ENCODE measurements around the gene SDC1.
"Not testable (repeated sequence)": the region's sequence is repeated elsewhere in the genome, so short reads cannot be mapped to it uniquely, and the experiment has no call there.

SDC1 gene

GRCh38 chr2:20196657-20197161, 28.2 kb downstream of the SDC1 start:
- DNase-seq (ENCODE audit: low read depth in 2 of 2), result no peak

GRCh38 chr2:20196053-20196656, 28.8 kb downstream of the SDC1 start:
- no peak for DNase-seq (ENCODE audit: low read depth in 2 of 2)

- DNase-seq (ENCODE audit: low read depth in 2 of 2), result no peak
Observed at GRCh38 chr2:20195431-20196033, 29.4 kb downstream of the SDC1 start.

GRCh38 chr2:20195016-20195411, 29.9 kb downstream of the SDC1 start:
- not testable (repeated sequence) for DNase-seq (ENCODE audit: low read depth in 2 of 2)

- no peak for DNase-seq (ENCODE audit: low read depth in 2 of 2)
Observed at GRCh38 chr2:20194097-20195015, 30.6 kb downstream of the SDC1 start.

GRCh38 chr2:20193185-20193584, 31.7 kb downstream of the SDC1 start:
- DNase-seq (ENCODE audit: low read depth in 2 of 2), result no peak

GRCh38 chr2:20192781-20193180, 32.1 kb downstream of the SDC1 start:
- DNase-seq (ENCODE audit: low read depth in 2 of 2), result no peak

GRCh38 chr2:20191714-20192569, 33.0 kb downstream of the SDC1 start:
- no peak for DNase-seq (ENCODE audit: low read depth in 2 of 2)

GRCh38 chr2:20190876-20191713, 33.8 kb downstream of the SDC1 start:
- DNase-seq (ENCODE audit: low read depth in 2 of 2), result no peak

GRCh38 chr2:20190170-20190569, 34.8 kb downstream of the SDC1 start:
- DNase-seq (ENCODE audit: low read depth in 2 of 2), result no peak

- DNase-seq (ENCODE audit: low read depth in 2 of 2), result no peak
Observed at GRCh38 chr2:20189299-20189931, 35.5 kb downstream of the SDC1 start.

GRCh38 chr2:20188851-20189250, 36.1 kb downstream of the SDC1 start:
- DNase-seq (ENCODE audit: low read depth in 2 of 2), result no peak

GRCh38 chr2:20188201-20188600, 36.7 kb downstream of the SDC1 start:
- DNase-seq (ENCODE audit: low read depth in 2 of 2), result no peak

- DNase-seq (ENCODE audit: low read depth in 2 of 2), result no peak
Observed at GRCh38 chr2:20187331-20187730, 37.6 kb downstream of the SDC1 start.

- no peak for DNase-seq (ENCODE audit: low read depth in 2 of 2)
Observed at GRCh38 chr2:20186855-20187187, 38.1 kb downstream of the SDC1 start.

- DNase-seq (ENCODE audit: low read depth in 2 of 2), result no peak
Observed at GRCh38 chr2:20186078-20186854, 38.7 kb downstream of the SDC1 start.

- DNase-seq (ENCODE audit: low read depth in 2 of 2), result no peak
Observed at GRCh38 chr2:20185176-20186022, 39.5 kb downstream of the SDC1 start.

GRCh38 chr2:20184067-20184938, 40.6 kb downstream of the SDC1 start:
- no peak for DNase-seq (ENCODE audit: low read depth in 2 of 2)

Data from stimulated activated CD8-positive, alpha-beta memory T cell treated with anti-CD3 and anti-CD28 coated beads, Interleukin-2, amount 100 ng/mL, for 48 hours (primary cell).